ENCODE results near the gene IGSF5. TPM values are rescaled to one million over a fixed set of nuclear protein-coding genes. Genes with fewer than 3 reads are reported as not detected.

Gene IGSF5
- total and polyA plus RNA-seq, 2 donors (not counting 1 experiment from before 2014, with no cell fraction given): not detected

GRCh38 chr21:39728341-39728740 is 16.6 kb upstream of the IGSF5 start:
- Histone ChIP-seq H3K4me1 (ENCODE audit: control insufficient read depth in 2 of 2, insufficient read depth in 2 of 2, low read length in 2 of 2) (no peaks in the 10 kb centered on the region), H3K4me3 (ENCODE audit: control extremely low read depth in 1 of 5, extremely low read depth in 1 of 5, insufficient read depth in 1 of 5, low read depth in 2 of 5, low read length in 4 of 5) (no peak overlapping the region), H3K9me3 (ENCODE audit: control extremely low read depth in 1 of 3, control insufficient read depth in 2 of 3, insufficient read depth in 1 of 3, low read length in 2 of 3) (peaks cover 0 to 13% (median 0%) of the 10 kb centered on the region in 3 donors), H3K27me3 (replicated peaks in 1 of 4; ENCODE audit: control extremely low read depth in 1 of 4, control insufficient read depth in 3 of 4, insufficient read depth in 4 of 4, low read length in 3 of 4) (no peaks in the 10 kb centered on the region), H3K79me2 (ENCODE audit: control insufficient read depth, insufficient read depth, low read length) (no peaks in the 10 kb centered on the region), H3K36me3 (replicated peaks in 1 of 2; ENCODE audit: control extremely low read depth in 1 of 2, control insufficient read depth in 1 of 2, extremely low read depth in 1 of 2, insufficient read depth in 2 of 2, low read length in 1 of 2) (no peaks in the 10 kb centered on the region), H4K20me1 (ENCODE audit: control insufficient read depth, insufficient read depth, low read length, poor library complexity, severe bottlenecking) (no peaks in the 10 kb centered on the region), H2AFZ (ENCODE audit: insufficient read depth, low read depth, low read length, poor library complexity, severe bottlenecking) (no peak overlapping the region), H3K9ac (ENCODE audit: low read length) (no peak overlapping the region), H3K4me2 (replicated peaks; ENCODE audit: low read depth, low read length, poor library complexity, severe bottlenecking) (no peak overlapping the region), H3K27ac (ENCODE audit: low read length in 2 of 2) (no peak overlapping the region)
- intact Hi-C loops (cut with micrococcal nuclease): no loop called here
- ATAC-seq (ENCODE audit: low read depth) (no peak), DNase-seq (no peak)
- Mint-ChIP-seq H3K27ac (no peak overlapping the region), H3K4me3 (no peak overlapping the region), H3K27me3 (no peaks in the 10 kb centered on the region), H3K4me1 (no peaks in the 10 kb centered on the region), H3K9me3 (ENCODE audit: insufficient read depth) (peaks cover 6% of the 10 kb centered on the region)
- POLR2A ChIA-PET: no interaction called here
- CTCF ChIA-PET: no interaction called here
- WGBS (ENCODE audit: insufficient coverage): 82% methylated on average over 2 of the region's 6 CpGs
- no peak for TF ChIP-seq EZH2 (IDR thresholded peaks at IDR 0.05; ENCODE audit: borderline replicate concordance, insufficient read depth, low read depth, low read length, poor library complexity, severe bottlenecking)
- no peak for TF ChIP-seq CTCF (IDR thresholded peaks at IDR 0.05)

- ATAC-seq (ENCODE audit: low read depth) (no peak), DNase-seq (no peak)
- H3K4me2 ChIP-seq (replicated peaks; ENCODE audit: low read depth, low read length, poor library complexity, severe bottlenecking): no peak overlapping the region
- 97% methylated on average over 7 of the region's 13 CpGs for WGBS (ENCODE audit: insufficient coverage)
- POLR2A ChIA-PET: no interaction called here
- no peaks in the 10 kb centered on the region for H3K27me3 ChIP-seq (replicated peaks in 1 of 4; ENCODE audit: control extremely low read depth in 1 of 4, control insufficient read depth in 3 of 4, insufficient read depth in 4 of 4, low read length in 3 of 4)
- H4K20me1 ChIP-seq (ENCODE audit: control insufficient read depth, insufficient read depth, low read length, poor library complexity, severe bottlenecking): no peaks in the 10 kb centered on the region
- Mint-ChIP-seq H3K4me1 (no peaks in the 10 kb centered on the region), H3K9me3 (ENCODE audit: insufficient read depth) (peaks cover 2% of the 10 kb centered on the region), H3K27ac (no peak overlapping the region), H3K27me3 (no peaks in the 10 kb centered on the region), H3K4me3 (no peak overlapping the region)
- CTCF ChIA-PET: no interaction called here
- H3K4me3 ChIP-seq (ENCODE audit: control extremely low read depth in 1 of 5, extremely low read depth in 1 of 5, insufficient read depth in 1 of 5, low read depth in 2 of 5, low read length in 4 of 5): no peak overlapping the region
- H3K79me2 ChIP-seq (ENCODE audit: control insufficient read depth, insufficient read depth, low read length): no peaks in the 10 kb centered on the region
- no peaks in the 10 kb centered on the region for H3K36me3 ChIP-seq (replicated peaks in 1 of 2; ENCODE audit: control extremely low read depth in 1 of 2, control insufficient read depth in 1 of 2, extremely low read depth in 1 of 2, insufficient read depth in 2 of 2, low read length in 1 of 2)
- intact Hi-C loops (cut with micrococcal nuclease): no loop called here
- H3K9me3 ChIP-seq (ENCODE audit: control extremely low read depth in 1 of 3, control insufficient read depth in 2 of 3, insufficient read depth in 1 of 3, low read length in 2 of 3): peaks cover 0 to 13% (median 0%) of the 10 kb centered on the region in 3 donors
- H3K27ac ChIP-seq (ENCODE audit: low read length in 2 of 2): no peak overlapping the region
- no peak overlapping the region for H2AFZ ChIP-seq (ENCODE audit: insufficient read depth, low read depth, low read length, poor library complexity, severe bottlenecking)
- TF ChIP-seq CTCF (IDR thresholded peaks at IDR 0.05): no peak
- no peak for TF ChIP-seq EZH2 (IDR thresholded peaks at IDR 0.05; ENCODE audit: borderline replicate concordance, insufficient read depth, low read depth, low read length, poor library complexity, severe bottlenecking)
- H3K4me1 ChIP-seq (ENCODE audit: control insufficient read depth in 2 of 2, insufficient read depth in 2 of 2, low read length in 2 of 2): no peaks in the 10 kb centered on the region
- H3K9ac ChIP-seq (ENCODE audit: low read length): no peak overlapping the region
Observed at GRCh38 chr21:39730418-39731157, 14.4 kb upstream of the IGSF5 start.
